HUES64 (cell line): ENCODE data around the gene FCHSD2.

Experiments
- H3K27ac ChIP-seq: 2 replicates; pipeline ENCODE4 v1.7.0; 2013; ENCODE audit warnings: low read depth, low read length, inconsistent platforms
- H3K27me3 ChIP-seq: 2 replicates; pipeline ENCODE4 v1.6.1; 2013; ENCODE audit warnings: mild to moderate bottlenecking, low read length; ENCODE audit not compliant: insufficient read depth
- H3K36me3 ChIP-seq: 2 replicates; pipeline ENCODE4 v1.6.1; 2013; ENCODE audit warnings: mild to moderate bottlenecking, low read length; ENCODE audit not compliant: insufficient read depth
- H3K4me1 ChIP-seq: 2 replicates; pipeline ENCODE4 v1.6.1; 2013; ENCODE audit warnings: mild to moderate bottlenecking, low read length, moderate library complexity; ENCODE audit not compliant: insufficient read depth
- H3K4me3 ChIP-seq: 2 replicates; pipeline ENCODE4 v1.5.1; 2013; ENCODE audit warnings: mild to moderate bottlenecking, low read length, moderate library complexity
- H3K9ac ChIP-seq: 2 replicates; pipeline ENCODE4 v1.6.1; 2013; ENCODE audit warnings: mild to moderate bottlenecking, low read depth, low read length
- H3K9me3 ChIP-seq: 2 replicates; pipeline ENCODE4 v1.6.1; 2013; ENCODE audit warnings: low read depth, low read length; ENCODE audit not compliant: insufficient read depth
- WGBS: fragments of 150-250, 120-280 bp; methylation state at CpG from one replicate; pipeline ENCODE4 v1.1.7; 2013; ENCODE audit warnings: missing lambda C conversion rate; 5-methylcytosine and 5-hydroxymethylcytosine counted together

FCHSD2 gene

DNA sequence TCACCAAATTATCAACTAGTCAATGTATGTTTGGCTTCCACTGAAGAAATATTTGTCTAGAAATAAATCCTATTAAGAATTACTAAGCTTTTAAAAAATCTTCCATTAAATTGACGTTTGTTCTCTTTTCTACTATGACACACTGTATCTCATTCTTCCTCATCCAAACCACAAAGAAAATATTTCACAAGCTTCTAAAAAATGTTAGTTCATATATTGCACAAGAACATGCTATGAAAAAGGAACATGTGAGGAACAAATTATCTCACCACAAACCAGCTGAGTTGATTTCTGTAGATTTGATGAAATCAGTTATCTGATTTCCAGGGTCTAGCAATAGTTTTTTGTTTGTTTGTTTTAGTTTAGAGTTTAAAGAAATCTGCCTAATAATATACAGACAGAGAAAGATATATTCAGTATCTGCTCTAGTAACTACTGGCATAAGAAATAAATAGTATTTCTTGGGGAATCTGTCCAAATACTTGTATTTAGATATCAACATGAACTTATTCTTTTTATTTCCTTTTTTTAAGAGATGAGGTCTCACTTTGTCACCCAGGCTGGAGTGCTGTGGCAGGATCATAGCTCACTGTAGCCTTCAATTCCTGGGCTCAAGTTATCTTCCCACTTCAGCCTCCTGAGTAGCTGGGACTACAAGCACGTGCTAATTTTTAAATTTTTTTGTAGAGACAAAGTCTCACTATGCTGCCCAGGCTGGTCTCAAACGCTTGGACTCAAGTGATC lies 166.2 kb downstream of the FCHSD2 start:
- WGBS = 60% methylated on average over 3 of the region's 3 CpGs
- H3K27me3 ChIP-seq = no peaks in the 10 kb centered on the region
- no peaks in the 10 kb centered on the region for H3K4me1 ChIP-seq
- no peak overlapping the region for H3K27ac ChIP-seq
- H3K9ac ChIP-seq = no peak overlapping the region
- H3K4me3 ChIP-seq = no peak overlapping the region
- H3K36me3 ChIP-seq = no peaks in the 10 kb centered on the region
- H3K9me3 ChIP-seq = no peaks in the 10 kb centered on the region

DNA sequence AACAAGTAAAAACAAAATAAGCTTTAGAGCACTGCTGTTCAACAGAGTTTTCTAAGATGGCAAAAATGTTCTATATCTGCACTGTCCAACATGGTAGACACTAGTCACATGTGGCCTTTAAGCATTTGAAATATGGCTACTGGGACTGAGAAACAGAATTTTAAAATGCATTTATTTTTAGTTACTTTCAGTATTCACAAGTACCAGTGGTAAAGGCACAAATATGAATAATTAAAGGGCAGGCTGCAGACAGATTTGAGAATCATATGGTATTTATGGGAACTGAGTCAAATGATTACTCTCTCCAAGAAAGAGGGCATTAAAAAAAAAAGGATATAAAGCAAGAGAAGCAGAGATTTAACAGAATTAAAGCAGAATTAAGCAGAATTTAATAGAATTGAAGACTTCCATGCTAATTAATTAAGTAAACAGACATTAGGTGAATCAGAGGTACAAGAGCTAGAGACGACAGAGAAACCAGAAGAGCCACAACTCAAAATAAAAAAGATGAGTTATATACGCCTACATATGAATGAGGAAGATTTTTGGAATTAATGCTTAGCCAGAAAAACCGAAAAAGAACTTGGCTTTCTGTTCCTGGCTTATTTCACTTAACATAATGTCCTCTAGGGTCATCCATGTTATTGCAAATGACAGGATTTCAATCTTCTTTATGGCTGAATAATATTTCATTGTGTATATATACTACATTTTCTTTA lies 167.5 kb downstream of the FCHSD2 start:
- 87% methylated on average over 3 of the region's 3 CpGs for WGBS
- no peak overlapping the region for H3K27ac ChIP-seq
- H3K4me3 ChIP-seq = no peak overlapping the region
- no peaks in the 10 kb centered on the region for H3K4me1 ChIP-seq
- H3K9me3 ChIP-seq = no peaks in the 10 kb centered on the region
- no peaks in the 10 kb centered on the region for H3K27me3 ChIP-seq
- no peaks in the 10 kb centered on the region for H3K36me3 ChIP-seq
- H3K9ac ChIP-seq = no peak overlapping the region

DNA sequence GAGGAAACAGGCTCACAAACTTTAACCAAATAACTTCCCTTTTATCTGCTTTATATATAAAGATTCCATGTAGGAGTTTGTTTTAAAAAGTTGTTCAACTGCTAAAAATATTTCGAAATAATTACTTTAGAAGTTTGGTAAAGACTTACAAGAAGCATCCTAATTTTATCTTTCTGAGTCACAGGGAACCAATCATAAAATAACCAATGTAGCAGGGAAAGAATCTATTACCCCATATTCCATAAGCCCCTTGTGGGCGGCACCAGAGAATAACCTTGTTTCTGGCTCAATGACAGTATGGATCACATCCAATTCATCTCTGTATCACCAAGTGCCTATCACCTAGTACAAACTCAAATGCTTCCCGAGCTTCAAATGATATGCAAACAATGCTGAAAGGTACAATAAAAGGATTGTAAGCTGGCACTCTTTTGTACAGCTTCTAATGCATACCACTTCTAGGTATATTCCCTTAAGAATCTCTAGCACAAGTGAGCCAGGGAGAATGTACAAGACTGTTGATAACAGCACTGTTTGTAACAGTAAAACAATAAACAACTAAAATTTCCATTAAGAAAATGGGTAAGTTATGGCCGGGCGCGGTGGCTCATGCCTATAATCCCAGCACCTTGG lies 169.5 kb downstream of the FCHSD2 start:
- Histone ChIP-seq H3K4me1 (no peaks in the 10 kb centered on the region), H3K4me3 (no peak overlapping the region), H3K9me3 (no peaks in the 10 kb centered on the region), H3K36me3 (no peaks in the 10 kb centered on the region), H3K27ac (no peak overlapping the region), H3K9ac (no peak overlapping the region), H3K27me3 (no peaks in the 10 kb centered on the region)
- WGBS = 93% methylated on average over 6 of the region's 6 CpGs

DNA sequence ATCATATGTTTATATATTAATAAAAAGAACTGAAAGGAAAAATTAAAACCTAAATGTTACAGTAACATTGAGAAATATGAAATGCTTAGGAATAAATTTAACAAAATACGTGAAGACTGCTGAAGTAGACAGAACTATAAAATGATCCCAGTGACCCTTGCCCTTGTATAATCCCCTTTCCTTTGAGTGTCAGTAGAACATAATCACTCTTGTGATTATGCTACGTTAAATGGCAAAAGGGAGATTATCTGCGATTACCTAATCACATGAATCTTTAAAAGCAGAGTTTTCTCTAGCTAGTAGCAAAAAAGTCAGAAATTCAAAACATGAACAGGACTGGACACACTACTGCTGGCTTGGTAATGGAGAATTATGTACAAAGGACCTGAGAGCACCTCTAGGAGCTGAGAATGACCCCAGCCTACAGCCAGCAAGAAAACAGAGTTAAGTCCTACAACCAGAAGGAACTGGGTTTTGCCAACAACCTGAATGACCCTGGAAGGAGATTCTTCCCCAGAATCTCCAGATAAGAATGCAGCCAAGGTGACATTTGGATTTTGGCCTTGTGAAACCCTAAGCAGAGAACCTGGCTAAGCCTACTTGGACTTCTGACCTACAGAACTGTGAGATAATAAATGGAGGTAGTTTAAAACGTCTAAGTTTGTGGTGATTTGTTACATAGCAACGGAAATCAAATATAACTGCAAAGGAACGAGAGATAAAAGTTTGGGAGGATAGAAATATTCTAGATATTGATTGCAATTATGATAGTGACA lies 170.7 kb downstream of the FCHSD2 start:
- Histone ChIP-seq H3K27ac (no peak overlapping the region), H3K4me3 (no peak overlapping the region), H3K4me1 (no peaks in the 10 kb centered on the region), H3K9ac (no peak overlapping the region), H3K27me3 (no peaks in the 10 kb centered on the region), H3K36me3 (no peaks in the 10 kb centered on the region), H3K9me3 (no peaks in the 10 kb centered on the region)
- WGBS = 95% methylated on average over 6 of the region's 6 CpGs

DNA sequence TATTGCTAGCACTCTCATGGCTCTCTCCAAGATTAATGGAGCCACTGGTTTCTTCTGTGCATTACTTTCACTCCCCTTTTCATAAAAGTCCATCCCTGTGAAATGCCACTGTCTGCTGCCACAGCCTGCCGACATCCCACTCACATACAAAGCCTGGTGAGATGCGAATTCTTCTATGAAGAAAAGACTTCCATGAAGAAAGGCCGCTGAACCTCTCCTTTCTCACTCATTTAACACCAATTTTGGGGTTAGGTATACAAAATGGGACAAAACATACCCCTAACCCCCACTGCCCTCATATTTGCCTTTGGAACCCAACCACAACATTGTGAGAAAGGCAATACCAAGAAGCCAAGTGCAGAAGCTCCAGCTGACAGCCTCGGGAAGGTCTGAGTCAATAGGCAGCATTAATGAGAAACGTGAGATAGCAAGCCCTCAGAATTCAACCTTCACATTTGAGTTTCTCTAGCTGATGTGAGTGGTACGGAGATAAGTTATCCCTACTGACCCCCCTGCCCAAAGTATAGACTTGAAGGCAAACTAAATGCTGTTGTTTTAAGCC lies 171.5 kb downstream of the FCHSD2 start:
- H3K4me1 ChIP-seq = no peaks in the 10 kb centered on the region
- H3K4me3 ChIP-seq = no peak overlapping the region
- H3K27me3 ChIP-seq = no peaks in the 10 kb centered on the region
- H3K9ac ChIP-seq = no peak overlapping the region
- WGBS = 96% methylated on average over 6 of the region's 6 CpGs
- no peaks in the 10 kb centered on the region for H3K36me3 ChIP-seq
- no peaks in the 10 kb centered on the region for H3K9me3 ChIP-seq
- no peak overlapping the region for H3K27ac ChIP-seq

DNA sequence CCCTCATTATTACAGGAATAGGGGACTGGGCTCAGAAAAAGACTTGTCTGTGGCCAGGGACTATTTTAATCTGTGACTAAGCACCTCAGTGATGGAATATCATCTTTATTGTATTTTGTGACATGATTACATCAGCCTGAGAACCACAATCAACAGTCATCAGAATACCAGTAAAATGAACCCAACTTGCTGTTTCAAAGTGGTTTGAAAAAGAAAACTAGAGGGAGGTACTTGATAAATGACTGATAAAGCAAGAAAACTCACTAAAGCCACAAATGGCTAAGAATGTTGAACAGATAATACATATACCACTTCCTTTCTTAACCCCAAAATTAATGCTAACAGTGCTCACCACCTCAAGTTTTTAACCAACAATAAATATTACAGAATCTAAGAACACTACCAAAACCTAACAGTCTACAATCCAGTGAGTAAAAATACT lies 172.2 kb downstream of the FCHSD2 start:
- Histone ChIP-seq H3K9me3 (no peaks in the 10 kb centered on the region), H3K27me3 (no peaks in the 10 kb centered on the region), H3K27ac (no peak overlapping the region), H3K4me3 (no peak overlapping the region), H3K4me1 (no peaks in the 10 kb centered on the region), H3K9ac (no peak overlapping the region), H3K36me3 (no peaks in the 10 kb centered on the region)

DNA sequence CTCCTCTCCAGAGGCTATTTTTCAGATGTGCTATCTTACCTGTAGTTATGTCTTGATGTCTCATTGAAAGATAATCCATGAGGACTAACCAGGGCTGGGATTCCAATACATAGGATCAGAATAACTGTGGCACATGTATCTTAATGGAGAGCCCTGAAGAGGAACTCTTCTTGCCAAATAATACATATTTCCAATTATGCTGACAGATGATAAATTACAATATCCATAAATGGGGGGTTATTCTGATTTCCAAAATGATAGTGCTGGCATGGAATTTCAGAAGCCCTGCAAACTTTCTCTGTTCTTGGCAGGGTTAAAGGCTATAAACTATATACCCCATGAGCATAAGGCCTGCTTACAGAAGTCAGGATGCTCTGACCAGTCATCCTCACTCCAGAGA lies 173.7 kb downstream of the FCHSD2 start:
- Histone ChIP-seq H3K9me3 (no peaks in the 10 kb centered on the region), H3K4me3 (no peak overlapping the region), H3K27ac (no peak overlapping the region), H3K9ac (no peak overlapping the region), H3K36me3 (no peaks in the 10 kb centered on the region), H3K27me3 (no peaks in the 10 kb centered on the region), H3K4me1 (no peaks in the 10 kb centered on the region)

DNA sequence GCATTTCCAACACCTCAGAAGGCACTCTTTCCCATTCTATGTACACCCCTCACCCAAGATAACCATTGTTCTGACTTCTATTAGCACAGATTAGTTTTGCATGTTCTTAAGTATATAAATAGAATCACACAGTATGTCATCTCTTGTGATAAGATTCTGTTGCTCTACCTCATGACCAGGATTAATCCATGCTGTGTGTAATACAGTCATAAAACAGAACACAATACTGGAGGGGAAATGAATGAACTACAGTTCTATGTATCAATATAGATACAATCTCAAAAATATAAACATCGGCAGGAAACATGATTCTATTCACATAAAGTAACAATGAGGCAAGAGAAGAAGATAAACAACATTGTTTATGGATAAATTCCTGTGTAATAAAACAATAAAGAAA lies 176.4 kb downstream of the FCHSD2 start:
- no peak overlapping the region for H3K9ac ChIP-seq
- no peaks in the 10 kb centered on the region for H3K27me3 ChIP-seq
- H3K4me1 ChIP-seq = no peaks in the 10 kb centered on the region
- H3K9me3 ChIP-seq = no peaks in the 10 kb centered on the region
- H3K4me3 ChIP-seq = no peak overlapping the region
- H3K27ac ChIP-seq = no peak overlapping the region
- no peaks in the 10 kb centered on the region for H3K36me3 ChIP-seq
- WGBS = no CpG with 5 or more reads among the region's 1 CpG

DNA sequence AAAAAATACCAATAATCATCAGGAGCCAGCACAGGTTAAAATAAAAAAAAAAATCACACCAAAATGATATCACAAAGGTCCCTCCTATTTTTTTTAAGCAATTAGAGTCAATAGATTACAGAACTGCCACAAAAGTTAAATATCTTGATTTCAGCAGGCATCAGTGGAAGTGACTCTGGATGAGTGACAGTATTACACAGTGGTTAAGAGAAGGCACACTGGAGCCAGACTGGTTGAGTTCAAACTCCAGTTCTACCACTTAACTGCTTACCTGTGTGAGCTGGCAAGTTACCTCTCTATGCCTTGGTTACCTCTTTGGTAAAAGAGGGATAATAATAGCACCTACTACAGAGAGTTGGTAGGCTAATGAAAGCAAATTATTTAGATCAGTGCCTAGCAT lies 179.4 kb downstream of the FCHSD2 start:
- Histone ChIP-seq H3K9me3 (no peaks in the 10 kb centered on the region), H3K27me3 (no peaks in the 10 kb centered on the region), H3K27ac (no peak overlapping the region), H3K9ac (no peak overlapping the region), H3K36me3 (no peaks in the 10 kb centered on the region), H3K4me3 (no peak overlapping the region), H3K4me1 (no peaks in the 10 kb centered on the region)

DNA sequence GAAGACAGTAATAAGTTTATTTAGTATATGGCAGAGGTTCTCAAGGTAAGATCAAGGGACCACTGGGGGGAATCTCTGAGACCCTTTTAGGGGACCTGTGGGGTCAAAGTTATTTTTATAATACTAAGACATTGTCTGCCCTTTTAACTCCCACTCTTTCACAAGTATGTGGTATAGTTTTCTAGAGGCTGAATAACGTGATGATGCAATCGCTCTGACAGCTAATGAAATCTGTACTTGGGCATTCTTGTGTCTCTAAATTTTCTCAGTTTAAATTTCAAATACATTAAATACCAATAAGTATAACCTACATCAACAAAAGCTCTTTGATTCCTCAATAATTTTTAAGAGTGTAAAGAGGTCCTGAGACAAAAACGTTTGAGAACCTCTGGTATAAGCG lies 180.0 kb downstream of the FCHSD2 start:
- 88% methylated on average over 1 of the region's 4 CpGs for WGBS
- H3K9ac ChIP-seq = no peak overlapping the region
- no peaks in the 10 kb centered on the region for H3K36me3 ChIP-seq

More for the DNA sequence above, 180.0 kb downstream of the FCHSD2 start:
- Histone ChIP-seq H3K9me3 (no peaks in the 10 kb centered on the region), H3K4me1 (no peaks in the 10 kb centered on the region), H3K27me3 (no peaks in the 10 kb centered on the region), H3K27ac (no peak overlapping the region), H3K4me3 (no peak overlapping the region)
